HepG2 (cell line): ENCODE measurements around the gene TUT7. TPM values are rescaled to one million over a fixed set of nuclear protein-coding genes. Genes with fewer than 3 reads are reported as not detected.
A peak's percentile ranks its signal among the peaks of the same experiment; 100 is the strongest.

Experiments
- AKAP8 ChIP-seq: sonication (generic); formaldehyde crosslinking; IDR thresholded peaks from 2 replicates; pipeline ENCODE4 v1.5.1; 2020; ENCODE audit warnings: mild to moderate bottlenecking, missing genetic modification reagents
- FOXO1 ChIP-seq: sonication (generic); formaldehyde crosslinking; IDR thresholded peaks from 2 replicates; pipeline ENCODE4 v1.4.0; 2020; ENCODE audit warnings: missing genetic modification reagents
- KDM5A ChIP-seq: fragments of 200-600 bp; sonication (generic); IDR thresholded peaks from 2 replicates; pipeline ENCODE4 v1.7.0; 2018; ENCODE audit warnings: antibody characterized with exemption, mild to moderate bottlenecking, low read length, borderline replicate concordance
- MXI1 ChIP-seq: IDR thresholded peaks from 3 replicates; pipeline ENCODE4 v1.6.1; 2012; ENCODE audit warnings: low read depth, low read length, inconsistent platforms, borderline replicate concordance
- ZC3H4 ChIP-seq: sonication (generic); formaldehyde crosslinking; IDR thresholded peaks from 2 replicates; pipeline ENCODE4 v1.4.0; 2020; ENCODE audit warnings: missing genetic modification reagents, borderline replicate concordance
- polyA plus RNA-seq, 8 experiments: library from polyadenylated mRNA; depleted of rRNA in 3 of 8; stranded (reverse) in 7 of 8; unstranded in 1 of 8; fragments of >200 nt; fragmentation: Illumina TruSeq in 4 of 8; extraction: Trizol in 4 of 8; gene quantifications; 2 replicates each; pipeline versions ENCODE4 v1.2.1 to v1.2.3, GENCODE V29; 2011 to 2016; ENCODE audit warnings: low read depth in 4 of 8, missing spikeins in 1 of 8, mixed read lengths in 1 of 8; ENCODE audit not compliant: insufficient read depth in 1 of 8
- total RNA-seq, 5 experiments: library from RNA; depleted of rRNA; stranded (reverse); fragments of >200 nt; fragmentation: Illumina TruSeq; extraction: Trizol; gene quantifications; 2 replicates each; pipeline ENCODE4 v1.2.3, GENCODE V29; 2016; ENCODE audit warnings: low read depth in 1 of 5
- TF ChIP-seq, protein P1 (sequence below): sonication (generic); formaldehyde crosslinking; conservative IDR thresholded peaks from 2 replicates; pipeline ENCODE4 v1.4.0; 2020; ENCODE audit warnings: mild to moderate bottlenecking, missing genetic modification reagents, moderate library complexity
- TF ChIP-seq, protein P2 (sequence below): IDR thresholded peaks from 2 replicates; pipeline ENCODE4 v1.6.1; 2012; ENCODE audit warnings: low read depth, low read length, improper control_type of control experiment

The TUT7 gene
- total and polyA plus RNA-seq, 2 of the 13 experiments (the other 11 are each of a cell fraction or from before 2014, with no cell fraction given) = 12.0 to 19.4 TPM

DNA sequence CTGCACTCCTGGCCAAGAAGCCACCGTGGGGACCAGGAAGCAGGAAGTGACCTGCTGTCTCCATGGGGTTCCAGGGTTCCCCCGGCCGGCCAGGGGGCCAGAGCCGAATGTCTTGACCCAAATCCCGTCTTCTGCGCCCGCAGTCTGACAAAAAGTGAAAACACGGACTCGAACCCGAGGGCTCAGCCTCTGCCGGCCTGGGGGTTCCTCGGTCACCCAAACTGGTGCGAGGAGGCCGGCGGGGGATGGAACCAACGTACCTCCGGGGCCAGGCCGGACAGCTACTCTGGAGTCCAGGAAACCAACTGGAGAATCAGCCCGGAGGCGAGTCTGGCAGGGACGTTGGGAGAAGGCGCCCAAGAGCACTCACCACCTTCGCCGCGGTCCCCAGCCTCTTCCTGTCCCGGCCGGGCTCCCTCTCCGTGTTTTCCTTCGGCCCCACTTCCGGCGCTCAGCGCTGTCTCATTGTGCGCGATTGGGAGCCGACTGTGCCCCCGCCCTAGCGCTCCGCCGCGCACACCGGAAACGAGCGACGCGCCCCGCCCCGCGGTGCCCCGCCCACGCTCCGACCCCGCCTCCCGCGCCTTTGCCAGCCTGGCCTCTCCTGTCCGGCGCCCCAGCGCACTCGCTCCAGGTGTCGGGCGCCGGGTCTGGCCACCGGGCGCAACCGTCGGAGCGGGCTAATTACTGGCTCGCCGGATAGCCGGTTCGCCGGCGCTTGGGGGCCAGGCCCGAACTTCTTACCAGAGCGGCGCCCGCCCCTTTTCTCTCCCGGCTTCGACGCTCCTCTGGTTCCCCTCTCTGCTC, at the start of gene TUT7 (continued):
- TF ChIP-seq ZC3H4 (CRISPR knock-in tag) = no peak
- TF ChIP-seq, protein P1, sequence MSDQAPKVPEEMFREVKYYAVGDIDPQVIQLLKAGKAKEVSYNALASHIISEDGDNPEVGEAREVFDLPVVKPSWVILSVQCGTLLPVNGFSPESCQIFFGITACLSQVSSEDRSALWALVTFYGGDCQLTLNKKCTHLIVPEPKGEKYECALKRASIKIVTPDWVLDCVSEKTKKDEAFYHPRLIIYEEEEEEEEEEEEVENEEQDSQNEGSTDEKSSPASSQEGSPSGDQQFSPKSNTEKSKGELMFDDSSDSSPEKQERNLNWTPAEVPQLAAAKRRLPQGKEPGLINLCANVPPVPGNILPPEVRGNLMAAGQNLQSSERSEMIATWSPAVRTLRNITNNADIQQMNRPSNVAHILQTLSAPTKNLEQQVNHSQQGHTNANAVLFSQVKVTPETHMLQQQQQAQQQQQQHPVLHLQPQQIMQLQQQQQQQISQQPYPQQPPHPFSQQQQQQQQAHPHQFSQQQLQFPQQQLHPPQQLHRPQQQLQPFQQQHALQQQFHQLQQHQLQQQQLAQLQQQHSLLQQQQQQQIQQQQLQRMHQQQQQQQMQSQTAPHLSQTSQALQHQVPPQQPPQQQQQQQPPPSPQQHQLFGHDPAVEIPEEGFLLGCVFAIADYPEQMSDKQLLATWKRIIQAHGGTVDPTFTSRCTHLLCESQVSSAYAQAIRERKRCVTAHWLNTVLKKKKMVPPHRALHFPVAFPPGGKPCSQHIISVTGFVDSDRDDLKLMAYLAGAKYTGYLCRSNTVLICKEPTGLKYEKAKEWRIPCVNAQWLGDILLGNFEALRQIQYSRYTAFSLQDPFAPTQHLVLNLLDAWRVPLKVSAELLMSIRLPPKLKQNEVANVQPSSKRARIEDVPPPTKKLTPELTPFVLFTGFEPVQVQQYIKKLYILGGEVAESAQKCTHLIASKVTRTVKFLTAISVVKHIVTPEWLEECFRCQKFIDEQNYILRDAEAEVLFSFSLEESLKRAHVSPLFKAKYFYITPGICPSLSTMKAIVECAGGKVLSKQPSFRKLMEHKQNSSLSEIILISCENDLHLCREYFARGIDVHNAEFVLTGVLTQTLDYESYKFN (CRISPR knock-in tag) = peak; percentile 60
- no peak for TF ChIP-seq AKAP8 (CRISPR knock-in tag)
- no peak for TF ChIP-seq KDM5A
- TF ChIP-seq, protein P2, sequence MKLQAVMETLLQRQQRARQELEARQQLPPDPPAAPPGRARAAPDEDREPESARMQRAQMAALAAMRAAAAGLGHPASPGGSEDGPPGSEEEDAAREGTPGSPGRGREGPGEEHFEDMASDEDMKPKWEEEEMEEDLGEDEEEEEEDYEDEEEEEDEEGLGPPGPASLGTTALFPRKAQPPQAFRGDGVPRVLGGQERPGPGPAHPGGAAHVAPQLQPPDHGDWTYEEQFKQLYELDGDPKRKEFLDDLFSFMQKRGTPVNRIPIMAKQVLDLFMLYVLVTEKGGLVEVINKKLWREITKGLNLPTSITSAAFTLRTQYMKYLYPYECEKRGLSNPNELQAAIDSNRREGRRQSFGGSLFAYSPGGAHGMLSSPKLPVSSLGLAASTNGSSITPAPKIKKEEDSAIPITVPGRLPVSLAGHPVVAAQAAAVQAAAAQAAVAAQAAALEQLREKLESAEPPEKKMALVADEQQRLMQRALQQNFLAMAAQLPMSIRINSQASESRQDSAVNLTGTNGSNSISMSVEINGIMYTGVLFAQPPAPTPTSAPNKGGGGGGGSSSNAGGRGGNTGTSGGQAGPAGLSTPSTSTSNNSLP = no peak
- peak; percentile 62; the same call in 2 of the 3 replicates for TF ChIP-seq MXI1
- peak; percentile 27; the same call in 1 of the 2 replicates for TF ChIP-seq FOXO1 (CRISPR knock-in tag)
